Fibroblast of skin of back (primary cell): ENCODE measurements around the gene OXLD1.

Source experiments
- DNase-seq: peaks from one replicate; pipeline ENCODE4 v3.0.0-alpha.2; 2013

The OXLD1 gene

DNA sequence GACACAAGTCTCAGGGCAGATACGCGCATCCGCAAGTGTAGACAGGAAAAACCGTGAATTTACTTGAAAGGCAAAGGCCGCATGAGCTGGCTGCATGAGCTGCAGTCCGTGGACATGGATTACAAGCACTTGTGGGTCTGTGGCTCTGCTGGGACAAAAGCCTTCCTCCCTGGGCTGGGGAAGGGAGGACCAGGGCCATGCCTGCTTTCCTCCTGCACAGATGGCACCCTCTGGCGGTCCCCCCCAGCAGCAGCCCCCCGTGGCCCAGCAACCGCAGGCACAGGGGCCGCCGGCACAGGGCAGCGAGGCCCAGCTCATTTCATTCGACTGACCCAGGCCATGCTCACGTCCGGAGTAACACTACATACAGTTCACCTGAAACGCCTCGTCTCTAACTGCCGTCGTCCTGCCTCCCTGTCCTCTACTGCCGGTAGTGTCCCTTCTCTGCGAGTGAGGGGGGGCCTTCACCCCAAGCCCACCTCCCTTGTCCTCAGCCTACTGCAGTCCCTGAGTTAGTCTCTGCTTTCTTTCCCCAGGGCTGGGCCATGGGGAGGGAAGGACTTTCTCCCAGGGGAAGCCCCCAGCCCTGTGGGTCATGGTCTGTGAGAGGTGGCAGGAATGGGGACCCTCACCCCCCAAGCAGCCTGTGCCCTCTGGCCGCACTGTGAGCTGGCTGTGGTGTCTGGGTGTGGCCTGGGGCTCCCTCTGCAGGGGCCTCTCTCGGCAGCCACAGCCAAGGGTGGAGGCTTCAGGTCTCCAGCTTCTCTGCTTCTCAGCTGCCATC lies 35.1 kb upstream of the OXLD1 start:
- no peak for DNase-seq

DNA sequence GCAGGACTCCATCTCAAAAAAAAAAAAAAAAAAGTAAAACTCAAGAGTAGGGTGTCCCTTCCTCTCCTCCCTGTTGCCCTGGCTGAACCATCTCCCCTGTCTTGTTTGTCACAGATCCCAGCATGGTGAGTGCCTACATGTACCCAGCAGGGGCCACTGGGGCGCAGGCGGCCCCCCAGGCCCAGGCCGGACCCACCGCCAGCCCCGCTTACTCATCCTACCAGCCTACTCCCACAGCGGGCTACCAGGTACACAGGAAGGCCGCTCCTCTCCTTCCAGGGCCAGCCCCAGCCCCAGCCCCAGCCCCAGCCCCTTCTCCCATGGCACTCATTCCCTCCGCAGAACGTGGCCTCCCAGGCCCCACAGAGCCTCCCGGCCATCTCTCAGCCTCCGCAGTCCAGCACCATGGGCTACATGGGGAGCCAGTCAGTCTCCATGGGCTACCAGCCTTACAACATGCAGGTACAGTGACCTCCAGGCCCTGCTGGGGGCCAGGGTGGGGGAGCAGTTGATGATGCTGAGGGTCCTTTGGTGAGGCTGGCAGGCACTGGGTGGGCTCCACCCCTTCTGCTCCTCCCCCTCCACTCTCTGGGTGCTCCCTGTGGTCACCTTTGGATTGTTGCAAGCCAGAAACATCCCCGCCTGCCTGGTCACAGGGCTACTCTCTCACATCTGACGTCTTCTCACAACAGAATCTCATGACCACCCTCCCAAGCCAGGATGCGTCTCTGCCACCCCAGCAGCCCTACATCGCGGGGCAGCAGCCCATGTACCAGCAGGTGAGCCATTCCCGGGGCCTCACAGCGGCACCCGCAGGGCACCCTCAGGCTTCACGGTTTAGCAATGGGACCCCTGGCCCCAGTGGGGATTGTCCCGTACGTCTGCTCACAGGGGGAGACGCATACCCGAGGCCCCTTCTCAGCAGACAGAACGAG lies 34.2 kb upstream of the OXLD1 start:
- DNase-seq, result no peak

DNA sequence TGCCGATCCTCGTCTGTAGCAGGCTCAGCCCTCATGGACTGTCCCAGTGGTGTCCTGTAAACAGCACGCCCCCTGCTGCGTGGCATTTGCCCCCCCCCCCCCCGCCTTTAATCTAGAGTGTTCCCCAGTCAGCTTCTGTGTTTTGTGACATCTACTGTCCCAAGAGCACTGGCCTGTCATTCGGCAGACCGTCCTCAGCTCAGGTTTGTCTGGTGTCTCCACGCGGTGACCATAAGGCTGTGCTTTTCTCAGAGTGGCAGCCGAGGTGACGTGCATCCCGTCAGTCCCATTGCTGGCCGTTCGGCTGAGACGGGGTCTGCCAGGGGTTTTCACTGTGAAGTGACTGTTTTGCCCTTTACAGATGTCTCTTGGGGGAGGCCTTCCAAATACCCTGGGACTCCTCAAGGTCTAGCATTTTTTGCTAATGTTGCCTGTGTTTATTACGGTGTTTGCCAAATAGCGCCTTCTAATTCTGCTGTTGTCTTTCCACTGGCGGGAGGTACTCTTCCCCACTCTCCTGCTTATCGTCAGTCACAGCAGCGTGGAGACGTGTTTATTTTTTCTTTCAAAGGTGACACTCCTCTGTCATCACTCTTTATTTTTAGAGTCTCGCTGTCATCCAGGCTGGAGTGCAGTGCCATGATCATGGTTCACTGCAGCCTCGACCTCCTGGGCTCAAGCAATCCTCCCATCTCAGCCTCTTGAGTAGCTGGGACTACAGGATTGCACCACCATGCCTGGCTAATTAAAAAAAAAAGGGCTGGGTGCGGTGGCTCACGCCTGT lies 31.0 kb upstream of the OXLD1 start:
- no peak for DNase-seq

DNA sequence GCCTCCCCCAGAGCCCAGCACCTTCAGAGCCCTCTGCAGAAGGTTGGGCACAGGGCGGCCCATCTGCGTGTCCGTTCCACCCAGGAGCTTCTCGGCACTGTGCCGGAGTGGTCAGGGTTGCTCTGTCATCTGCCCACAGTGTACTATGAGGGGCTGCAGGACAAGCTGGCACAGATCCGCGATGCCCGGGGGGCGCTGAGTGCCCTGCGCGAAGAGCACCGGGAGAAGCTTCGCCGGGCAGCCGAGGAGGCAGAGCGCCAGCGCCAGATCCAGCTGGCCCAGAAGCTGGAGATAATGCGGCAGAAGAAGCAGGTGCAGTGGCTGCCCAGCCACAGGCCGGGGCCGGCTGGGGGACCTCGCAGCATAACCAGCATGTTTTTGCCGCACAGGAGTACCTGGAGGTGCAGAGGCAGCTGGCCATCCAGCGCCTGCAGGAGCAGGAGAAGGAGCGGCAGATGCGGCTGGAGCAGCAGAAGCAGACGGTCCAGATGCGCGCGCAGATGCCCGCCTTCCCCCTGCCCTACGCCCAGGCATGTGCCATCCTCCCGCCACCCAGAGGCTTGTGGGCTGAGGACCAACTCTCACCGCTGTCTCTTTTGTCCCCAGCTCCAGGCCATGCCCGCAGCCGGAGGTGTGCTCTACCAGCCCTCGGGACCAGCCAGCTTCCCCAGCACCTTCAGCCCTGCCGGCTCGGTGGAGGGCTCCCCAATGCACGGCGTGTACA lies 30.0 kb upstream of the OXLD1 start:
- no peak for DNase-seq

DNA sequence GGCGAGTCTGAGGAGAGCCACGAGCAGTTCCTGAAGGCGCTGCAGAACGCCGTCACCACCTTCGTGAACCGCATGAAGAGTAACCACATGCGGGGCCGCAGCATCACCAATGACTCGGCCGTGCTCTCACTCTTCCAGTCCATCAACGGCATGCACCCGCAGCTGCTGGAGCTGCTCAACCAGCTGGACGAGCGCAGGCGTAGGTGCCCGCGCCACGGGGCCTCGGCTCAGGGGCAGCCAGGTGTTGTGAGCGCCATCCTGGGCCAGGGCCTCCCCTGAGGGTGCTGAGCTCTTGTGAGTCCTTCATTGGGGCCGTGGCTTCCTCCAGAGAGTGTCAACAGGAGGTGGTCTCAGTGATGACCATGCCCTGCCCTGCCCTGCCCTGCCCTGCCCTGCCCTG lies 29.4 kb upstream of the OXLD1 start:
- DNase-seq, result no peak

DNA sequence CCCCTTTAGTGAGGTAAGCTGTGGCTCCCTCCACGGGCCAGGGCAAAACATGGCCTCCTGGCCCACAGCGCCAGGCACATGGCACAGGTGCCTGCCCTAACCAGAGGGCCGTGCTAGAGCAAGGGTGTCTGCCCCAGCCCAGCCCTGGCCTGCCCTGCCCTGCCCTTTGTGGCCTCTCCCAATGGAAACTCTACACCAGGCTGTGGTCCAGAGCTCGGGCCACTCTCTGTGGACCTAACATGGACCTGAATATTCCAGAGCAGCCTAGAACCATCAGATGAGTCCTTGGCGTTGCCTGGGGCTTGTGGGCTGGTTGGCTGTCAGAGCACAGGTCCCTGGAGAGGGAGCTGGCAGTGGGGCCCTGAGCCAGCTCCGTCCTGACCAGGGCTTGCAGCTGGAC lies 28.8 kb upstream of the OXLD1 start:
- DNase-seq, result no peak

DNA sequence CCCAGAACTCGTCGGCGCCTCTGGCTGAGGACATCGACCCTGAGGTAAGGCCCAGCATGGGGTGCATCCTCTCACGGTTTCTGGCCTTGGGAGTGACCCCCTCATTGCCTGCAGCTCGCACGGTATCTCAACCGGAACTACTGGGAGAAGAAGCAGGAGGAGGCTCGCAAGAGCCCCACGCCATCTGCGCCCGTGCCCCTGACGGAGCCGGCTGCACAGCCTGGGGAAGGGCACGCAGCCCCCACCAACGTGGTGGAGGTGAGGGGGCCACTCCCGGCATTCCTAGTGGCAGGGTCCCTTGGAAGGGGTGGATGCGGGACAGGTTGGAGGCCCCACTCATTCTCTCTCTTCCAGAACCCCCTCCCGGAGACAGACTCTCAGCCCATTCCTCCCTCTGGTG lies 28.4 kb upstream of the OXLD1 start:
- DNase-seq, result no peak

DNA sequence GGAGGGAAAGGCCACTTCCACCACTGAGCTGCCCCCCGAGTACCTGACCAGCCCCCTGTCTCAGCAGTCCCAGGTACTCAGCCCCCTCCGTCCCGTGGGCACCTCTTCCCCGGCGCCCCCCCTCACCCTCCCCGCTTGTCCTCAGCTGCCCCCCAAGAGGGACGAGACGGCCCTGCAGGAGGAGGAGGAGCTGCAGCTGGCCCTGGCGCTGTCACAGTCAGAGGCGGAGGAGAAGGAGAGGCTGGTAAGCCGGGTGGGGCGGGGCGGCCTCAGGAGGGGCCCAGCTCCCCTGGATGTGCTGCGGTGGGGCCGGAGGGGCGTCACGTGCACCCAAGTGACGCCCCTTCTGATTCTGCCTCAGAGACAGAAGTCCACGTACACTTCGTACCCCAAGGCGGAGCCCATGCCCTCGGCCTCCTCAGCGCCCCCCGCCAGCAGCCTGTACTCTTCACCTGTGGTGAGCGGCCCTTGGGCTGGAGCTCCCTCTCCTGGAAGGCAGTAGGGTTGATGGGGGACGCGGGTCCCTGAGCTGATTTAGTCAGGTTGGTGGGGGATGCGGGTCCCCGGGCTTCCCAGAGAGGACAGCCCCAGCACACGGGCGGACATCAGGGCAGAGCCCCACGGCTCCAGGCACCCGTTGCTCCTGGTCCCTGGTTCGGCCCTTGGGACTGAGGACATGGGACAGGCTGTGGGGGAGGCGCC lies 27.3 kb upstream of the OXLD1 start:
- DNase-seq, result no peak

DNA sequence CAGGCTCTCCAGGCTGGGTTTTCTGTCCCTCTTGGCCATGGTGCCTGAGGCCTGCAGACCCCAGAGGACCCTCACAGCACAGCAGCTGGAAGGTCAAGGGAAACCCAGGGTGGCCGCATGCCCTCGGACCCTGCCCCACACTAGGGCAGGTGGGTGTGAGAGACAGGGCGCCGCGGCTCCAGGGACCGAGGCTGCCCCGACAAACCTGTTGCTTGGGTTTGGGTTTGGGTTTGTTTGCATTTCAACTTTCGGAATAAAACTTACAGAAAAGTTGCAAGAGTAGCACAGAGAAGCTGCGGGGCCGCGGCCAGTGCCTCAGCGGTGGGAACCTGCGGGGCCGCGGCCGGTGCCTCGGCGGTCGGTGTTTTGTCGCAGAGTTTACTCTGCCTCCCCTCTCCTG lies 25.2 kb upstream of the OXLD1 start:
- DNase-seq, result no peak

DNA sequence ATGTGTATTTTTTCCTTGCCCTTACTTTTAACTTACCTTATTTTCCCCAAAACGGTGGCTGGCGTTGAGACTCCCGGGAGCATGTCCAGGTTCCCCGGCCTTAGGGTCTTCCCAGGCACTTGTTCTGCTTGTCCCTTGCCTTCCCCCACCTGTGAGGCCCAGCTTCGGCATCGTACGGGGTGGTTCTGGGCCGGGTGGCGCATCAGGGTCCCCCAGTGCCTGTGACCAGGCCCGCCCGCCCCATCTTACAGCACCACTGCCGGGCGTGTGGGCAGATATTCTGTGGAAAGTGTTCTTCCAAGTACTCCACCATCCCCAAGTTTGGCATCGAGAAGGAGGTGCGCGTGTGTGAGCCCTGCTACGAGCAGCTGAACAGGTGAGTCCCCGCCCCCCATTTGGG lies 24.8 kb upstream of the OXLD1 start:
- no peak for DNase-seq

DNA sequence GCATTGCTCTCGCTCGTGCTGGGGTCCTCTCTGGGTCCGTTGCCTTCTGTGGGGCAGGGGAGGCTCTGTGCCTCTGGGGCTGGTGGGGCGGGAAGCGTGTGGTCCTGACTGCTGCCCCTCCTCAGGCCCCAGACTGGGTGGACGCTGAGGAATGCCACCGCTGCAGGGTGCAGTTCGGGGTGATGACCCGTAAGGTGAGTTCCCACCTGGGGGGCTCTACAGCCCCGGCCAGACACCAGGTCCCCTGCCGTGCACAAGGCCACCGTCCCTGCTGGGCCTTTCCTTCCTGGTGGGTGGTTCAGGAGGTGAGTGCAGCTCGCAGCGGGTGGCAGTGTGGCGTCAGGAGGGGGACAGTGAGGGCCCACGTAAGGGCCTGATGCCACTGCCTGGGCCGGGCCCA lies 24.1 kb upstream of the OXLD1 start:
- DNase-seq, result no peak

DNA sequence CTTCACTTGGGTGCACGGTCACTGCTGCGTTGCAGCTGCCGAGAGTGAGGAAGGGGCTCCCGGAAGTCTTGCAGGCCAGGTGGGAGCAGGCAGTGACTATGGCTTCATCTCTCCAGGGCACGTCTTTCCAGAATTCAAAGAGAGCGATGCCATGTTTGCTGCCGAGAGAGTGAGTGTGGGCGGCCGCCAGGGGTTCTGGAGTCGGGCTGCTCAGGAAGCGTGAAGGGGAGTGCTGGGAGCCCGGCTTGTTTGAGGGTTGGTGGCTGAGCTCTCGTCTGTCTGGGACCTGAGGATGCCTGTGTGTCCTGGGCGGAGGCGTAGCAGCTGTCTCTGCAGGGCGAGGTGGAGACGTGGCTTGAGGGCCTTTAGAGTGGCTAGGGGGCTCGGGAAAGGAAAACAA lies 23.7 kb upstream of the OXLD1 start:
- no peak for DNase-seq

DNA sequence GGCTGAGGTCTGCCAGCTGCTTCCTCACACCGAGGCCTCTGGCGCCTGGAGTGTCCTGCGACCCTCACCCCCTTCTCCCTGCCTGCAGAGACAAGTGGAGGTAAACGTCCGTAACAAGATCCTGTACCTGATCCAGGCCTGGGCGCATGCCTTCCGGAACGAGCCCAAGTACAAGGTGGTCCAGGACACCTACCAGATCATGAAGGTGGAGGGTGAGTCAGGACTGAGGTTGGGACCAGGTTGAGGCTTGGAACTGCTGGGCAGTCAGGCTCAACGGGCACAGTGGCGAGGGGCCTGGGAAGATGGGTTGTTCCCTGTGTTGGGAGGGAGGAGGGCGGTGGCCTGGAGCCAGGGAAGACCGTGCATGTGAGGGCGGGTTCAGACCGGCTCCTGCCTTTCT lies 22.2 kb upstream of the OXLD1 start:
- DNase-seq, result no peak

DNA sequence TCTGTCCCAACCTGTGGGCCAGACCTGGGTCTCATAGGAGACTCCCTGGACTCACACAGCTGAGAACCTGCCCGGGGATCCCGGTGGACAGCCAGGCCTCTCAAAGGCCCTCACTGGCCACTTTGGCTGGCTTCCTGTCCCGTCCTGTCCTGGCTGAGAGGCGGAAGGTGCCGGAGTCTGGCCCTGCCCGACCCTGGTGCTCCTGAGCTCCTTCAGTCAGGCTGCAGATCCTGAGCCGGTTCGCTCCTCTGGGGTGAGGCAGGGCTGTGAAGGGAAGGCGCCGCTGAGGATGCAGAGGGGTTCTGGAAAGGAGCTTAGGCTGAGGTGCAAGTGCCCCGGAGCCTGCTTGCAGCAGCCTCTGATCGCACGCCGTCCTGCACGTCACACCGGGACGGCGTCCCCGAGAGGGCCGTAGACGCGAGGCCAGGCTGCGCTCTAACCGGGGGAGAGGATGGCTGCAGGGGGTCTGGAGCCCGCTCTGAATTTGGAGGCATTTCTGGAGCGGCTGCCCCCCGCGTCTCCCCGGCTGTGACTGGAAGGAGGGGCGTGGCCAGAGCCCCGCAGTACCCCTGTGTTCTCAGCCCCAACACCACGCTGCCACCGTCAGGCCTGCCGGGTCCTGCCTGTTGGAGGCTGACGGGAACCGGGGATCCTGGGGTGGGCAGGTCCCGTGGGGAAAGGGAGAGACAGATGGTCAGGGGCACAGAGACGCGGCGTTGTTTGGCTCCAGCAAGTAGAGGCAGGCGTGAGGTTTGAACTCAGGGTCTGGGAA lies 21.6 kb upstream of the OXLD1 start:
- DNase-seq, result no peak

DNA sequence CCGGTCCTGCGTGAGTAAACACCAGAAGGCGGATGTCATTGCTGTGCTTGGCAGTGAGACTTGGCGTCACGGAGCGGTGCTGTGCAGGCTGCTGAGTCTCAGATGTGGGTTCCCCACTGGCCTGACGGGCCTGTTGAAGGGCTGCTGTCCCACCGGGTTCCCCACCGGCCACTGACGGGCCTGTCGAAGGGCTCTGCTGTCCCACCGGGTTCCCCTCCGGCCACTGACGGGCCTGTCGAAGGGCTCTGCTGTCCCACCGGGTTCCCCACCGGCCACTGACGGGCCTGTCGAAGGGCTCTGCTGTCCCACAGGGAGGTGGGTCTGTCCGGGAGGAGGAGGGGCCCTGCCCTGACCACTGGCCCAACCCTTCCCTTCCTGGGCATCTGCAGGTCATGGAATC lies 20.2 kb upstream of the OXLD1 start:
- DNase-seq, result no peak

DNA sequence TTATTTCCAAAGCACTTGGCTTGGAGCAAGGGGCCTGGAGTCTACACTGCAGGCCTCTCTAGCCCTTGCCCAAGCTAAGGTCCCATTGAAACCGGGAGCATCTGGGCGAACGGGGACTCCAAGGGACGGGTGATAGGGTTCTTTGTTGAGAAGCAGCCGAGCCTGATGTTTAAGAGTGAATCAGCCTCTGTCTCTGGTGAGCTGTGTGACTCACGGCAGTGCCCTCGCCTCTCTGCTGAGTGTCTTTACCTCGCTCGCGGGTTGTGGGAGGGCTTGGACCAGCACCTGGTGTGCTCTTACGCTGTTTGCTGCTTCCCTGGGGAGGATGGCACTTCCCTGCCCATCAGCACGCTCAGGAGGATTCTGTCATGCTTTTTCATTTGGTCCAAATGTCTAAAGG lies 18.7 kb upstream of the OXLD1 start:
- peak; percentile 73 for DNase-seq

DNA sequence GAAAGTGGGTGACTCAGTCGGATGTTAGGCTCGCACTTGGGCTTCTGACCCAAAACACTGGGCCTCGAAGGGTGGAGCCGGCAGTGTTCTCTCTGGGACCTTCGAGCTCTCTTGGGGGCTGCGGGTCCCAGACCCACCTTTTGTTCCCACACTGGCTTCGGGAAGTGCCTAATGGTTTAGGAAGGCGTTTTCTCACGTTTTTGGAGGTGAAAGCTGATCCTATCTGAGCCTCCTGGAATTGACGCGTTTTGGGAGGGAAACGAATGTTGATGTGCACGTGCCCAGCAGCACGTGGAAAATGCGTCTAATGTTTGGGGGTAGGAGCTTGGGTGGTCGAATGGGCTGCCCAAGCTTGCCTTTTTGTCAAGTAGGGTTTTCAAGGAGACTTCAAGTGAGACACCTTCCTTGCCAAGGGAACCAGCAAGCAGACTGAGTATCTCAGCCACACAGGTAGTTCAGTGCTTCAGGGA lies 18.1 kb upstream of the OXLD1 start:
- DNase-seq, result peak; percentile 85

DNA sequence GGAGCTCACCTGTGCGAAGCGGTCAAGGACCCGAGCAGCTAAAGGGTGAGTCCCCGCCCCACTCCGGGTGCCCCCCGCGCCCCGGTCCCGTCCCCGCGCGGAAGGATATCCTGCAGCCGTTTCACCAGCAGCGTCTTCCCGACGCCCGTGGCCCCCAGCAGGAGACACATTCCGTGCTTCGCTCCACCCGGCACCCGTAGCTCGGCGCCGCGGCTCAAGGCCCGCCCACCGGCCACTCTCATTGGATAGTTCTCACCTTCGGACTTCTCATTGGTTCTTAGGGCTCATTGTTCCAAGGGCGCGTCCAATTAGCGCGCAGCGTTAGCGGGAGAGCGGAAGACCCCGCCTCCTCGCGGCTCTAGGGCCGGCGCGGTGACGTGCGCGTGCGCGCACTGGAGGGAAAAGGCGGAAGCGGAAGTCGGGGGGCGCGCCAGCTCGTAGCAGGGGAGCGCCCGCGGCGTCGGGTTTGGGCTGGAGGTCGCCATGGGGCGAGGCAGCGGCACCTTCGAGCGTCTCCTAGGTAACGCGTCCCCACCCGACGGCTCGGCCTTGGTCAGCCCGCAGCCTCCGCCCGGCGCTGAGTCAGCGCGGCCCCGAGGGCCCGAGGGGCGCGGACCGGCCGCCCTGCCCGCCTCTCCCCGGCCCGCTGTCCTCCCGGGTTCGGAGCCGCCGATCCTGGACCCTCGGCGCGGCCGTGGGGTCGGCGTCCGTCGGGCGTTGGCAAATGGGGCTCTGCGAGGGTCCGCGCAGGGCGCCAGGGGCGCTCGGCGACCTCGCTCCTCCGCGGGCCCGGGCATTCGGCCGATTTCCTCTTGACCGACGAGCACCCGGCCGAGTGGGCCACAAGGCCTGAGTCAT lies 17.4 kb upstream of the OXLD1 start, which contains the start of the genes ARL16 and HGS:
Gene ARL16 (minus strand): TSS at position 214 of the 858 bp plus-strand sequence. CDS start 44 bp downstream, at position 170.
Gene HGS (plus strand): TSS at position 428 of the 858 bp plus-strand sequence. CDS start 56 bp downstream, at position 484.
- peak; percentile 99 for DNase-seq

DNA sequence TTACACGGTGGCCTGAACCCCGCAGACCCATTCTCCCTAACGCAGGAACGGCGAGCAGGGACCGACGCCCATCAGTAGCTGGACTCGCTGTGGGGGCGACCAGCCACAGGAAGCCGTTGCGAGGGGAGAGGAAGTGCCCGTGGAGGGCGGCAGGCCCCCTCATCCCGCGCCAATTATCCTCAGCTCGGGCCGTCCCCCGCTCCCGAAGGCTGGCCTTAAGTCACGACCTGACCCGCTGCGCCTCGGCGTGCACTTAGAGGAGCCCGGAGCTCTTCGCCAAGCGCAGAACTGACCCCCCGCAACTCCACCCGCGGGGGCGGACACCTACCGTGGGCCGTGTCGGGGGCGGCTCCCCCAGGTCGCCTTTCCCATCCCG lies 16.8 kb upstream of the OXLD1 start:
- DNase-seq, result no peak
